Activated CD4-positive, alpha-beta T cell treated with anti-CD3 and anti-CD28 coated beads, Interleukin-2, amount 50 U/mL, for 16 hours (primary cell): ENCODE results near the gene GLB1L.
A peak's percentile ranks its signal among the peaks of the same experiment; 100 is the strongest.

Experiments used
- DNase-seq: peaks from one replicate; pipeline ENCODE4 v3.0.0-alpha.2; 2020

The GLB1L gene

GRCh38 chr2:219252570-219252899 is 7.3 kb upstream of the GLB1L start:
- no peak for DNase-seq

- peak; percentile 34 for DNase-seq
These were observed 6.8 kb upstream of the GLB1L start for GRCh38 chr2:219252084-219252483.

DNA sequence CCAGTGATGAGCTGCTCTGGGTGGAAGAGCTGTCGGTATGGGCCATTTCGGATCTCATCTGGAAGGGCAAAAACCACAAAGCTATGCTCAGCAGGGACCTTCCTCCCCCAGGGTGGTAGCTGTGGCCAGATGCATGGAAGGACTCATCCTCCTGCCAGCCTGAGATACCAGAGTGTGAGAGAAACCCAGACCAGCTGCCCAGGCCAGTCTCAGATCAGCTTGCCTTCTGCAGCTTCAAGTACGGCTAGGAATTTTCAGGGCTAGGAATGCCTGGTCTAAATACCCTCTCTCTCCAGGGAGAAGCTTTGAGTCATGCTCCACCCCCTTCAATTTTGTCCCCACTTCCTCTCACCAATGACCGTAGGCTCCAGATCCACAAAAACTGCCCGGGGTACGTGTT is 6.4 kb upstream of the GLB1L start:
- no peak for DNase-seq

DNA sequence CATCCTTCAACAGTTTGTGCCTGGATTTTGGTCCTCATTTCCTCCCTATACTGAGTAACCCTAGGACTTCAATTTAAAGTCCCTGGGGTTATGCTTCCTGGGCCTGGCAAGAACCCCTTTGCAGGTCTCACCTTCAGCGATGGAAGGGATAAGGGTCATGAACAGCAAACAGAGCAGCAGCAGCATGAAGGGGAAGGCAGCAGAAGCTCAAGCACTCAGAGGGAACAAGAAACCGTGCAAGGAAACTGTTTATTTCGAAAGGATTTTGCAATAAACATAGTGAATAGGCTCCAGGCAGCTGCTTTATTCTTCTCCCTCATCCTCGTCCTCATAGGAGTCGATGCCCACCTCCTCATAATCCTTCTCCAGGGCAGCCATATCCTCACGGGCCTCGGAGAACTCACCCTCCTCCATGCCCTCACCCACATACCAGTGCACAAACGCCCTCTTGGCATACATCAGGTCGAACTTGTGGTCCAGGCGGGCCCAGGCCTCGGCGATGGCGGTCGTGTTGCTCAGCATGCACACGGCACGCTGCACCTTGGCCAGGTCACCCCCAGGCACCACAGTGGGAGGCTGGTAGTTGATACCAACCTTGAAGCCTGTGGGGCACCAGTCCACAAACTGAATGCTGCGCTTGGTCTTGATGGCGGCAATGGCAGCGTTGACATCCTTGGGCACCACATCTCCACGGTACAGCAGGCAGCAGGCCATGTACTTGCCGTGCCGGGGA is 5.0 kb upstream of the GLB1L start:
- DNase-seq, result no peak

- peak; percentile 62 for DNase-seq
These were observed 4.1 kb upstream of the GLB1L start for GRCh38 chr2:219249203-219249980.

GRCh38 chr2:219248845-219249202 is 3.6 kb upstream of the GLB1L start:
- no peak for DNase-seq

DNA sequence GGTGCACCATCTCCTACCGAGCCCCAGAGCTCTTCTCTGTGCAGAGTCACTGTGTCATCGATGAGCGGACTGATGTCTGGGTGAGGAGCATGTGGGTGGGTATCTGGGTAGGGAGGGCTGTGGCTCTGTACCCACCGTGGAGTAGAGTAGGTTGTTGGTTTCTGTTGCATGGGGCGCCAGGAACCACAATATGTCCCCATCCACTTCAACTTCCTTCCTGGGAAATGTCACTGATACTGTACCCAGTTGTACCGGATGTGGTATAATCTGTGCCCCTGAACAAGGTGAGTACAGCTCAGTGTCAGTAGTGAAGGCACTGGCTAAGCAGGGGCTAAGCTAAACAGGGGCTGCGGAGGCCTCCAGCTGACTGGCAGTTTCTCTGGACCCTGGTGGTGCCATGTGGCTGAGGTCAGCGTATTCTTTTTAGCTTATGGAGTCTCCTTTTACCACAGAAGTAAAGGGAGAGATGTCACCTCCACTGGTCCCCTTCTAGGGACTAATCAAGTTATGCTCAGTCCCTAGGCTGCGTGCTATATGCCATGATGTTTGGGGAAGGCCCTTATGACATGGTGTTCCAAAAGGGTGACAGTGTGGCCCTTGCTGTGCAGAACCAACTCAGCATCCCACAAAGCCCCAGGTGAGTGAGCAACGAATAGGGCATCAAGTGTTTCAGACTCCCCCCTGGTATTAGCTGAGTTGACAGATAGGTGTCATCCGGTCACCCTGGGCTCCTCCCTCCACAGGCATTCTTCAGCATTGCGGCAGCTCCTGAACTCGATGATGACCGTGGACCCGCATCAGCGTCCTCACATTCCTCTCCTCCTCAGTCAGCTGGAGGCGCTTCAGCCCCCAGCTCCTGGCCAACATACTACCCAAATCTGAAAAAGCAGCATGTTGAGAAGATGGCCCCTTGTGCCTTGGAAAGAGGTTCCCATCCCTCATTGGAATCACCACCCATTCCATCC is 2.7 kb upstream of the GLB1L start:
- DNase-seq, result peak; percentile 83

GRCh38 chr2:219246559-219246958 is 1.3 kb upstream of the GLB1L start:
- DNase-seq, result no peak

- DNase-seq, result no peak
These were observed 621 bp upstream of the GLB1L start for GRCh38 chr2:219245899-219246230.

DNA sequence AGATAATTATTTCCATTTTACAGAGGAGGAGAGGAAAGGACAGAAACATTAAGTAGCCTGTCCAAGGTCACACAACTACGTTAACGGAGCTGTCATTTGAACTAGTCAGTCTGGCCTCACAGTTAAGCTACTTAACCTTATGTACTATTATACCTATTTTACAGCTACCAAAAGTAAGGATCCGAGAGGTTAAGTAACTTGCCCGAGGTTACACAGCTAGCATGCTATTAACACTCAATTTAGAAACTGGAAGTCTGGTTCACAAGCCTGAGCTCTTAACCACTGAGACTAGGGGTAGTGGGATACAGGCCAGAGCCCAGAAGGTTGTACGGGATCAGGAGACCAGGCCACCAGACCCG is 476 bp downstream of the GLB1L start:
- DNase-seq, result no peak

GRCh38 chr2:219243291-219243761 is 1.9 kb downstream of the GLB1L start:
- no peak for DNase-seq

DNA sequence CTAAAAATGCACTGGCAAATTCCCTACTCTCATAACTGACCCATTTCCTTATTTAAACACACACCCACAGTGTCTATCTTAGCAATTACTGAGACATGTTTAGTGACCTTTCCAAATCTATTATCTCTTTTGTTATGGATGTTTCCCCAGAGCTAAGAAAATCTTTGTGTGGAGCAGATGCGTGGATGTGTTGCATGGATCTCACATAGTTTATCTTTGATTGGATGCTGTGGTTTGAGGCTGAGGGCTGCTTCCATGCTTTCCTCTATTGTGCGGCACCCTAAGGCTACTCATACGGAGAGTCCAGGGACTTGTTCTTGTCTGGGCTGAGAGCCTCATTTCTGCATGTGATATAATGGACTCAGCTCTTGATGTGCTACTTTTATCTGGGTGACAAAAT is 10.9 kb downstream of the GLB1L start:
- DNase-seq, result no peak

DNA sequence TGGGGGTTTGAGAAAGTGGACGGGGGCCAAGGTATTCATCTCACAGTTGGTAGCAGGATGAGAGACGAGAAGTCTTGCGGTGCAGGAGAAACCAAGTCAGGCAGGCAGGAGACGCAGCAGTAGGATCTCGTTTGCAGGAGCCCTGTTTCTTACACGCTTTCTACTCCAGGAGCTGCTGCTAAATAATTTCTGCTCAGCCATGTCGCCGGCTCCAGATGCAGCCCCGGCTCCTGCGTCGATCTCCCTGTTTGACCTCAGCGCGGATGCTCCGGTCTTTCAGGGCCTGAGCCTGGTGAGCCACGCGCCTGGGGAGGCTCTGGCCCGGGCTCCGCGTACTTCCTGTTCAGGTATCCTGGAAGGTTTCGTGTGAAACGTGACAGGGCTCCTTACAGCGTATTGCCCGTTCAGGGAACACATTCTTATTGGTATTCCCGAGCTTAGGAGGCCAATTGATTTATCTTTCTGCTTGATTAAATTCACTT is 15.1 kb downstream of the GLB1L start:
- DNase-seq, result peak; percentile 65

DNA sequence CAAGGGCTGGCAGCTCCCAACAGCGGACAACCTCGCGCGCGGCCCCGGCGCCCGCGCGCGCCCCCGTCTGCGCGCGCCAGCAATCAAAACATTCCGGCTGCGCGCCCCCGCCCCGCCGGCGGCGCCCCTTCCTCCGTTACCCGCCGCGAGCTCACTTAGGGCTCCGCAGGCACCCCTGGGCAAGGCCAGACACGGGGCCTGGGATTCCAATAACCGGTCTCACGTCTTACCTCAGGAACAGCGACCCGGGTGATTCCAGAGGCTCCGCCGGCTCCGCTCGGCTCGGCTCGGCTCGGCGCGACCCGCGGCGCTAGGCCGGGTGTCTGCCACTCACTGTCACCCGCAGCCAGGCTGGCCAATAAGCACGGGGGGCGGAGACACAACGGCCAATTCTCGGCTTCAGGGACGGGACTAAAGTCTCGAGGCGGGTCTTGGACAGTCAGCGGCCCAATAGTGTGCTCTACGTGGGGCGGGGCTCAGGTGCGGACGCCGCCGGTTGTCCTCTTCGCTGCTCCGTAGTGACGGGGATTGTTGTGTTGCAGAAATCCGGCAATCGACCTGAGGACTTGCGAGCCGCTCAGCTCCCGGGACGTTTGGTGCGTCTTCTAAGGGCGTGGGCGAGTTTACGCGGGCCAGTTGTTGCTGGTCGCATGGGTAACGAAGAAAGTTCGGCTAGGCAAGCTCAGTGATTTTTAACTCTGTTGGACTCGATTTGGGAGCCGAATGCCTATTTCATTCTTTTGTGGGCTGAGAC is 15.8 kb downstream of the GLB1L start, which contains the start of the genes ANKZF1 and ATG9A:
Gene ANKZF1 (plus strand): TSS at position 502 of the 754 bp plus-strand sequence. CDS start 452 bp downstream, outside the sequence.
Gene ATG9A (minus strand): TSS at position 332 of the 754 bp plus-strand sequence. CDS start 1,612 bp downstream, outside the sequence.
- peak; percentile 99 for DNase-seq

DNA sequence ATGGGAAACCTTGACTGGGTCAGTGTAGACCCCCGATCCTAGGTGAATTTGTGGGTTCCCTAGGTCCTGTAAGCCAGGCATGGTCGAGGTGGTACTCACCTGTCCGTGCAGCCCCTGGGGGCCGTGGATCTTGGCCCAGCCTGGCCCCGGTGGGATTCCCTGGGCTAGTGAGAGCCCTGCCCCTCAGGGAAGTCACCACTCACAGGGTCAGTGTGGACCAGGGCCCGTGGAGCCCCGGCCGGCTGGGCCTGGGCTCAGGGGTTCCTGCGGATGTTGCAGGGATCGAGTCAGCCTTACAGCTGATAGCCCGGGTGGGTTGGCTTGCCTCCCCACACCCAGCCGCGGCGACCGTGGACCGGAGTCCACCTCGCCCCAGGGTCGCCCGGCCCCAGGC is 16.3 kb downstream of the GLB1L start:
- no peak for DNase-seq

- DNase-seq, result no peak
These were observed 17.0 kb downstream of the GLB1L start for GRCh38 chr2:219228041-219228910.

DNA sequence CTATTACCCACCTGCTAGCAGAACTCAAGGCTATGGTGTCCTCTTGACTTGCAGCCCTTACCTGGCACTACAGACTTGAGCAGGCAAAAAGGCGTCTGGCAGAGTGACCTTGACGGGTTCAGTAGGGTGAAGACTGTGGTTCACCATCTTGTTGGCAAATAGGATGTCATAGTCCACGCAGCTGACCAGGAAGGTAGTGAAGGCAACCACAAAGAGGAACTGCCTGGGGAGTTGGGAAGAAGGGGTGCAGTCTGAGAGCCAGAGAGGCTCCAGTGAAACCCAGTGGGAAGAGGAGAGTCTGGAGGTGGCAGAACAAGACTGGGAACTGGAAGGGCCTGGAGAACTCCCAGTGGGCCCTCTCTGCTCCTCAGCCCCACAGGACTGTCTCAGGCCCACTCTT is 19.9 kb downstream of the GLB1L start:
- no peak for DNase-seq

- DNase-seq, result no peak
These were observed 21.2 kb downstream of the GLB1L start for GRCh38 chr2:219223831-219224610.

- DNase-seq, result no peak
These were observed 23.2 kb downstream of the GLB1L start for GRCh38 chr2:219221957-219222518.
